Mammary epithelial cell (primary cell): ENCODE data around the gene GATC.

Source experiments
- EZH2 ChIP-seq: IDR thresholded peaks from 2 replicates; pipeline ENCODE4 v1.6.1; 2012; ENCODE audit warnings: low read length, inconsistent platforms, borderline replicate concordance
- TF ChIP-seq, protein P1 (sequence below), 2 donors: IDR thresholded peaks in 1 of 2; conservative IDR thresholded peaks in 1 of 2; 2 replicates each; pipeline ENCODE4 v1.5.1; 2011 to 2012; ENCODE audit warnings: inconsistent platforms in 2 of 2, low read length in 2 of 2, mild to moderate bottlenecking in 2 of 2, control low read depth in 1 of 2, low read depth in 1 of 2; ENCODE audit not compliant: insufficient read depth in 1 of 2; ENCODE audit errors: extremely low read depth in 1 of 2

DNA sequence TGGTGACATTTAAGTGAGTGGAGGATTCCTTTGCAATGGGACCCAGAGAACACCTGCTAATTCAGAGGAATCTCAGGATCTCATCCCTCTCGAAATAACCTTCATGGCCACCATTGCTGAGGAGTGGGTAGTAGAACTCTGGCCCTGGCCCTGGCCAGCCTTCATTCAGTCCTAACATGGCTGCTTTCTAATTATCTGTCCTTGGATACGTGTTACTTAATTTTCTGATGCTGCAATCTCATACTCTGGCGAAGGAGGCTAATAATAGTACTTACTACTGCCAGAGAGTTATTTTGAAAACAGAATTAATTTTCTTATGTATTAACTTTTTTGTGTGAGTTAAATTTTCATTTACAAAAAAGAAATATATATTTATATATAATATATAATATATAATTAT lies 20.4 kb upstream of the GATC start:
- TF ChIP-seq, protein P1, sequence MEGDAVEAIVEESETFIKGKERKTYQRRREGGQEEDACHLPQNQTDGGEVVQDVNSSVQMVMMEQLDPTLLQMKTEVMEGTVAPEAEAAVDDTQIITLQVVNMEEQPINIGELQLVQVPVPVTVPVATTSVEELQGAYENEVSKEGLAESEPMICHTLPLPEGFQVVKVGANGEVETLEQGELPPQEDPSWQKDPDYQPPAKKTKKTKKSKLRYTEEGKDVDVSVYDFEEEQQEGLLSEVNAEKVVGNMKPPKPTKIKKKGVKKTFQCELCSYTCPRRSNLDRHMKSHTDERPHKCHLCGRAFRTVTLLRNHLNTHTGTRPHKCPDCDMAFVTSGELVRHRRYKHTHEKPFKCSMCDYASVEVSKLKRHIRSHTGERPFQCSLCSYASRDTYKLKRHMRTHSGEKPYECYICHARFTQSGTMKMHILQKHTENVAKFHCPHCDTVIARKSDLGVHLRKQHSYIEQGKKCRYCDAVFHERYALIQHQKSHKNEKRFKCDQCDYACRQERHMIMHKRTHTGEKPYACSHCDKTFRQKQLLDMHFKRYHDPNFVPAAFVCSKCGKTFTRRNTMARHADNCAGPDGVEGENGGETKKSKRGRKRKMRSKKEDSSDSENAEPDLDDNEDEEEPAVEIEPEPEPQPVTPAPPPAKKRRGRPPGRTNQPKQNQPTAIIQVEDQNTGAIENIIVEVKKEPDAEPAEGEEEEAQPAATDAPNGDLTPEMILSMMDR (conservative IDR thresholded peaks at IDR 0.05 in 1 of 2, IDR thresholded peaks at IDR 0.05 in 1 of 2; ENCODE audit: extremely low read depth in 1 of 2, insufficient read depth in 1 of 2, low read depth in 1 of 2, low read length in 2 of 2), result no peak
- TF ChIP-seq EZH2, result no peak
